B cell (primary cell): ENCODE data around the gene NEK3. TPM values are rescaled to one million over a fixed set of nuclear protein-coding genes. Genes with fewer than 3 reads are reported as not detected.
"Not testable (repeated sequence)": the region's sequence is repeated elsewhere in the genome, so short reads cannot be mapped to it uniquely, and the experiment has no call there.

ENCODE experiments used
- ATAC-seq: fragments of 200-7000 bp; cut with Tn5 transposase; one replicate; pipeline ENCODE4 v1.10.0; 2021; ENCODE audit warnings: low read depth, mild to moderate bottlenecking, moderate number of reproducible peaks, moderate library complexity
- CTCF ChIA-PET: fragments of 350-600 bp; sonication (Branson Sonifier 250); formaldehyde crosslinking; loops from one replicate; lab custom pipeline; 2021; ENCODE audit warnings: antibody characterized with exemption, inconsistent platforms; lab: Charles Lee
- POLR2A ChIA-PET: fragments of 350-600 bp; sonication (Branson Sonifier 250); formaldehyde crosslinking; loops from one replicate; lab custom pipeline; 2021; ENCODE audit warnings: antibody characterized with exemption; lab: Charles Lee
- DNase-seq: peaks from one replicate; pipeline ENCODE4 v3.0.0; 2013
- H2AFZ ChIP-seq: 2 replicates; pipeline ENCODE4 v1.6.1; 2012; ENCODE audit warnings: mild to moderate bottlenecking, low read depth, low read length; ENCODE audit not compliant: insufficient read depth, poor library complexity, severe bottlenecking
- H3K27ac ChIP-seq, 2 donors: 1 replicate in 1 of 2; 2 replicates in 1 of 2; pipeline ENCODE4 v1.5.1; 2012 to 2013; ENCODE audit warnings: low read length in 2 of 2, mild to moderate bottlenecking in 2 of 2, moderate library complexity in 1 of 2
- H3K27me3 ChIP-seq, 4 experiments: fragments of 200-600 bp in 1 of 4; sonication (generic) in 1 of 4; replicated peaks in 1 of 4; 1 replicate in 2 of 4; 2 replicates in 2 of 4; pipeline versions ENCODE4 v1.6.1 to v1.7.0; 2013 to 2016; ENCODE audit warnings: low read length in 3 of 4, mild to moderate bottlenecking in 2 of 4, mixed read lengths in 1 of 4, moderate library complexity in 1 of 4; ENCODE audit not compliant: insufficient read depth in 4 of 4, control insufficient read depth in 3 of 4; ENCODE audit errors: control extremely low read depth in 1 of 4
- H3K36me3 ChIP-seq, 2 experiments: replicated peaks in 1 of 2; 1 replicate in 1 of 2; 2 replicates in 1 of 2; pipeline versions ENCODE4 v1.6.1 to v1.7.1; 2013; ENCODE audit warnings: low read length in 1 of 2; ENCODE audit not compliant: insufficient read depth in 2 of 2, control insufficient read depth in 1 of 2; ENCODE audit errors: control extremely low read depth in 1 of 2, extremely low read depth in 1 of 2
- H3K4me1 ChIP-seq, 2 donors: fragments of 200-600 bp in 1 of 2; sonication (generic) in 1 of 2; 1 replicate in 1 of 2; 2 replicates in 1 of 2; pipeline versions ENCODE4 v1.5.1 to v1.6.1; 2013 to 2017; ENCODE audit warnings: low read length in 2 of 2; ENCODE audit not compliant: control insufficient read depth in 2 of 2, insufficient read depth in 2 of 2
- H3K4me2 ChIP-seq: replicated peaks from 2 replicates; pipeline ENCODE3; 2012; ENCODE audit warnings: mild to moderate bottlenecking, low read depth, low read length; ENCODE audit not compliant: poor library complexity, severe bottlenecking
- H3K4me3 ChIP-seq, 5 experiments: fragments of 200-600 bp in 1 of 5; sonication (generic) in 1 of 5; 1 replicate in 3 of 5; 2 replicates in 2 of 5; pipeline versions ENCODE4 v1.5.1 to v1.7.0; 2011 to 2016; ENCODE audit warnings: low read length in 4 of 5, mild to moderate bottlenecking in 4 of 5, low read depth in 2 of 5, control low read depth in 1 of 5, moderate library complexity in 1 of 5; ENCODE audit not compliant: insufficient read depth in 1 of 5; ENCODE audit errors: control extremely low read depth in 1 of 5, extremely low read depth in 1 of 5
- H3K79me2 ChIP-seq: fragments of 200-600 bp; sonication (generic); one replicate; pipeline ENCODE4 v1.6.0; 2016; ENCODE audit warnings: low read length; ENCODE audit not compliant: control insufficient read depth, insufficient read depth
- H3K9ac ChIP-seq: fragments of 200-600 bp; sonication (generic); 2 replicates; pipeline ENCODE4 v1.6.1; 2017; ENCODE audit warnings: mild to moderate bottlenecking, low read length, moderate library complexity
- H3K9me3 ChIP-seq, 3 donors: one replicate each; pipeline versions ENCODE4 v1.6.1 to v1.7.1; 2013; ENCODE audit warnings: low read length in 2 of 3; ENCODE audit not compliant: control insufficient read depth in 2 of 3, insufficient read depth in 1 of 3; ENCODE audit errors: control extremely low read depth in 1 of 3
- H4K20me1 ChIP-seq: 2 replicates; pipeline ENCODE4 v1.6.0; 2012; ENCODE audit warnings: mild to moderate bottlenecking, low read length; ENCODE audit not compliant: insufficient read depth, control insufficient read depth, poor library complexity, severe bottlenecking
- H3K27ac Mint-ChIP-seq: one replicate; pipeline ENCODE4 v1.8.0; 2021; ENCODE audit warnings: mixed read lengths
- H3K27me3 Mint-ChIP-seq: one replicate; pipeline ENCODE4 v1.8.0; 2021; ENCODE audit warnings: mixed read lengths
- H3K4me1 Mint-ChIP-seq: one replicate; pipeline ENCODE4 v1.8.0; 2021; ENCODE audit warnings: mixed read lengths
- H3K4me3 Mint-ChIP-seq: one replicate; pipeline ENCODE4 v1.8.0; 2021; ENCODE audit warnings: mixed read lengths
- H3K9me3 Mint-ChIP-seq: one replicate; pipeline ENCODE4 v1.8.0; 2022; ENCODE audit warnings: mixed read lengths; ENCODE audit not compliant: insufficient read depth
- EZH2 ChIP-seq: IDR thresholded peaks from 2 replicates; pipeline ENCODE4 v1.6.1; 2012; ENCODE audit warnings: borderline replicate concordance, low read depth, mild to moderate bottlenecking, moderate library complexity, low read length; ENCODE audit not compliant: insufficient read depth, poor library complexity, severe bottlenecking
- WGBS: methylation state at CpG from one replicate; pipeline ENCODE4 v1.1.5; 2013; ENCODE audit warnings: missing lambda C conversion rate; ENCODE audit not compliant: insufficient coverage; 5-methylcytosine and 5-hydroxymethylcytosine counted together
- intact Hi-C: fragments of 100-400 bp; cut with micrococcal nuclease; formaldehyde crosslinking; loops from one replicate; pipeline ENCODE4 v1.10.0; 2022
- polyA plus RNA-seq: library from polyadenylated mRNA; depleted of rRNA; stranded (reverse); fragments of >200 nt; gene quantifications from 2 replicates; pipeline ENCODE4 v1.2.3, GENCODE V29; 2012
- total RNA-seq, 2 donors: library from RNA; stranded (reverse); fragments of 120-200 nt in 1 of 2; gene quantifications; 1 replicate in 1 of 2; 2 replicates in 1 of 2; pipeline versions ENCODE4 v1.2.3 to v1.2.4, GENCODE V29; 2013 to 2022
- TF ChIP-seq, protein P1 (sequence below): fragments of 200-600 bp; IDR thresholded peaks from one replicate; pipeline ENCODE4 v1.8.0; 2022; ENCODE audit warnings: antibody characterized with exemption, mild to moderate bottlenecking

Gene NEK3
- total and polyA plus RNA-seq, 2 donors (not counting 1 experiment from before 2014, with no cell fraction given) = 6.0 to 12.6 TPM

DNA sequence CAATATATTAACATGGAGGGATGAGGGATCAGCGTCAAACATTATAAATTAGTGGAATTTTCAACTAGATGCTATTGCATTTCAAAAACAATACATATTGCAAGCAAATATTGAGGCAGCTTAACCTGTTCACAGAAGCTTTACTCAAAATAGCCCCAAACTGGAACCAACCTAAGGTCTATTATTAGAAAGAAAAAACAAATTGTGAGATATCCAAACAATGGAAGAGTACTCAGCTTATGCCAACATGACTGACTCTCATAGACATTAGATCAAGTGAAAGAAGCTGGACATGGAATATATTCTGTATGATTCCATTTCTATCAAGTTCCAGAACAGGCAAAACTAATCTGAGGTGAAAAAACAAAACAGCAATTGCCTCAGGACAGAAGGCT is 27.6 kb upstream of the NEK3 start:
- ChIA-PET POLR2A (no interaction called here), CTCF (no interaction called here)
- Histone ChIP-seq H3K9ac (no peak overlapping the region), H3K4me3 (no peak overlapping the region), H3K36me3 (peaks cover 3 to 15% of the 10 kb centered on the region in 2 experiments), H4K20me1 (no peaks in the 10 kb centered on the region), H3K9me3 (no peaks in the 10 kb centered on the region), H3K27me3 (no peaks in the 10 kb centered on the region), H3K79me2 (peaks cover 4% of the 10 kb centered on the region), H3K4me2 (no peak overlapping the region), H3K27ac (no peak overlapping the region), H2AFZ (no peak overlapping the region), H3K4me1 (no peaks in the 10 kb centered on the region)
- Mint-ChIP-seq H3K27ac (no peak overlapping the region), H3K9me3 (no peaks in the 10 kb centered on the region), H3K27me3 (no peaks in the 10 kb centered on the region), H3K4me3 (no peak overlapping the region), H3K4me1 (peaks cover 4% of the 10 kb centered on the region)
- ATAC-seq (no peak), DNase-seq (no peak)
- TF ChIP-seq, protein P1, sequence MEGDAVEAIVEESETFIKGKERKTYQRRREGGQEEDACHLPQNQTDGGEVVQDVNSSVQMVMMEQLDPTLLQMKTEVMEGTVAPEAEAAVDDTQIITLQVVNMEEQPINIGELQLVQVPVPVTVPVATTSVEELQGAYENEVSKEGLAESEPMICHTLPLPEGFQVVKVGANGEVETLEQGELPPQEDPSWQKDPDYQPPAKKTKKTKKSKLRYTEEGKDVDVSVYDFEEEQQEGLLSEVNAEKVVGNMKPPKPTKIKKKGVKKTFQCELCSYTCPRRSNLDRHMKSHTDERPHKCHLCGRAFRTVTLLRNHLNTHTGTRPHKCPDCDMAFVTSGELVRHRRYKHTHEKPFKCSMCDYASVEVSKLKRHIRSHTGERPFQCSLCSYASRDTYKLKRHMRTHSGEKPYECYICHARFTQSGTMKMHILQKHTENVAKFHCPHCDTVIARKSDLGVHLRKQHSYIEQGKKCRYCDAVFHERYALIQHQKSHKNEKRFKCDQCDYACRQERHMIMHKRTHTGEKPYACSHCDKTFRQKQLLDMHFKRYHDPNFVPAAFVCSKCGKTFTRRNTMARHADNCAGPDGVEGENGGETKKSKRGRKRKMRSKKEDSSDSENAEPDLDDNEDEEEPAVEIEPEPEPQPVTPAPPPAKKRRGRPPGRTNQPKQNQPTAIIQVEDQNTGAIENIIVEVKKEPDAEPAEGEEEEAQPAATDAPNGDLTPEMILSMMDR = no peak
- no peak for TF ChIP-seq EZH2
- no CpG with 5 or more reads among the region's 1 CpG for WGBS
- intact Hi-C loops = no loop called here

DNA sequence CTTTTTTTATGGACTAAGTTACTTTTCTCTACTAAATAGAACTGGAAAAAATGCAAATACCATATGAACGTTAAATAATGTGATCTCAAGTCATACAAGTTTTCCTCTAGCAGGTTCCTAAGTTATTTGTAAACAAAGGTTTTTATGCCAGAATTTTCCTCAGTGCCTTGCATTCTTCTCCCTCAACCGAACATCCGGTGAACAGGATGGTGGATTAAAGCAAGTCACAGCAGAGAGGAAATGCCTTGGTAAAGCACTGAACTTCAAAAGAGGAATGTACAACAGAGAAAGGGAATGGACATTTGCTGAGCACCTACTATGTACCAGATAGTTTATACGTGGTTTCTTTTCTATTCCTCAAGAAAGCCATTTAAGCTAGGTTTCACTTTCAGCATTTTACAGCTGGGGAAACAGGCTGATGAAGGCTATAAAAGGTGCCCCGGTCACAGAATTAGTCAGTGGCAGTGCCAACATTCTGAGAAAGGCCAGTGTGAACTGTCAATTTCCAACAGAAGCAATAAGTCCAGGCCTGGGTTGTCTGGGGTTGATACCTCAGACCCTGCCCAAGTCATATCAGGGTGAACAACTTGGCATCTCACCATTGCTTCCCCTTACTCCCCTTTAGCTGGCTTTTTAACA is 22.0 kb upstream of the NEK3 start:
- ATAC-seq, H3K9ac ChIP-seq, H3K4me3 Mint-ChIP-seq, POLR2A ChIA-PET, H4K20me1 ChIP-seq, H3K9me3 ChIP-seq, H3K27ac ChIP-seq, intact Hi-C loops, H3K4me3 ChIP-seq, H3K79me2 ChIP-seq, CTCF ChIA-PET, H3K9me3 Mint-ChIP-seq, H3K4me1 Mint-ChIP-seq, H3K4me1 ChIP-seq, H3K27me3 Mint-ChIP-seq, DNase-seq, H3K27me3 ChIP-seq, H3K27ac Mint-ChIP-seq, H2AFZ ChIP-seq, H3K4me2 ChIP-seq: not testable (repeated sequence)
- 50% methylated on average over 1 of the region's 5 CpGs for WGBS
- peaks cover 4 to 38% of the 10 kb centered on the region in 2 experiments for H3K36me3 ChIP-seq
